Endodermal cell (in vitro differentiated cells): ENCODE data around the gene UBTF. TPM values are rescaled to one million over a fixed set of nuclear protein-coding genes. Genes with fewer than 3 reads are reported as not detected.
A peak's percentile ranks its signal among the peaks of the same experiment; 100 is the strongest.

Experiments used
- DNase-seq: peaks from one replicate; pipeline ENCODE4 v3.0.0-alpha.2; 2017
- H3K27ac ChIP-seq: 2 replicates; pipeline ENCODE4 v1.5.1; 2013; ENCODE audit warnings: mild to moderate bottlenecking, low read depth, low read length, moderate library complexity
- H3K27me3 ChIP-seq: 2 replicates; pipeline ENCODE4 v1.6.1; 2013; ENCODE audit warnings: mild to moderate bottlenecking, low read length, moderate library complexity; ENCODE audit not compliant: insufficient read depth, control insufficient read depth, poor library complexity, severe bottlenecking
- H3K36me3 ChIP-seq: 2 replicates; pipeline ENCODE4 v1.7.0; 2013; ENCODE audit warnings: mild to moderate bottlenecking, low read length, moderate library complexity; ENCODE audit not compliant: control insufficient read depth, insufficient read depth
- H3K4me1 ChIP-seq: one replicate; pipeline ENCODE4 v1.7.0; 2013; ENCODE audit warnings: low read length; ENCODE audit not compliant: control insufficient read depth, insufficient read depth
- H3K4me3 ChIP-seq: 2 replicates; pipeline ENCODE4 v1.5.1; 2013; ENCODE audit warnings: mild to moderate bottlenecking, low read length, moderate library complexity
- H3K9ac ChIP-seq: 2 replicates; pipeline ENCODE4 v1.6.1; 2013; ENCODE audit warnings: mild to moderate bottlenecking, low read length, moderate library complexity; ENCODE audit not compliant: poor library complexity, severe bottlenecking; ENCODE audit errors: extremely low read depth
- H3K9me3 ChIP-seq: 2 replicates; pipeline ENCODE4 v1.6.1; 2013; ENCODE audit warnings: mild to moderate bottlenecking, low read length, moderate library complexity; ENCODE audit not compliant: control insufficient read depth
- H3K27ac Mint-ChIP-seq: 2 replicates; pipeline ENCODE4 v1.8.0; 2020; ENCODE audit warnings: mixed read lengths
- H3K27me3 Mint-ChIP-seq: 2 replicates; pipeline ENCODE4 v1.8.0; 2021; ENCODE audit warnings: mild to moderate bottlenecking, mixed read lengths; ENCODE audit not compliant: insufficient read depth
- H3K36me3 Mint-ChIP-seq: 2 replicates; pipeline ENCODE4 v1.8.0; 2020; ENCODE audit warnings: low read depth, mixed read lengths
- H3K4me1 Mint-ChIP-seq: 2 replicates; pipeline ENCODE4 v1.8.0; 2020; ENCODE audit warnings: mixed read lengths
- H3K4me3 Mint-ChIP-seq: 2 replicates; pipeline ENCODE4 v1.8.0; 2020; ENCODE audit warnings: mild to moderate bottlenecking, moderate library complexity, mixed read lengths
- H3K9me3 Mint-ChIP-seq: 2 replicates; pipeline ENCODE4 v1.8.0; 2020; ENCODE audit warnings: mild to moderate bottlenecking, mixed read lengths
- WGBS, 2 experiments: methylation state at CpG; one replicate each; pipeline versions ENCODE4 v1.1.5 to v1.1.7; 2013; ENCODE audit warnings: missing lambda C conversion rate in 2 of 2, mixed read lengths in 1 of 2; ENCODE audit not compliant: insufficient coverage in 1 of 2, insufficient read length in 1 of 2; 5-methylcytosine and 5-hydroxymethylcytosine counted together
- total RNA-seq, 2 donors: library from RNA; stranded (reverse); fragmentation: NEBNext Ultra II Directional in 1 of 2; extraction: Animal tissue kit (Norgen Biotek cat#: 25700) in 1 of 2; gene quantifications; 2 replicates in 1 of 2; 3 replicates in 1 of 2; pipeline ENCODE4 v1.2.1, GENCODE V29; 2021
- TF ChIP-seq, protein P1 (sequence below): fragments of 200-600 bp; sonication (generic); conservative IDR thresholded peaks from 2 replicates; pipeline ENCODE4 v1.5.0; 2021; ENCODE audit warnings: antibody characterized with exemption, mild to moderate bottlenecking

UBTF gene
- total RNA-seq, 2 donors from 2014 or later = 62.0 to 89.9 TPM

DNA sequence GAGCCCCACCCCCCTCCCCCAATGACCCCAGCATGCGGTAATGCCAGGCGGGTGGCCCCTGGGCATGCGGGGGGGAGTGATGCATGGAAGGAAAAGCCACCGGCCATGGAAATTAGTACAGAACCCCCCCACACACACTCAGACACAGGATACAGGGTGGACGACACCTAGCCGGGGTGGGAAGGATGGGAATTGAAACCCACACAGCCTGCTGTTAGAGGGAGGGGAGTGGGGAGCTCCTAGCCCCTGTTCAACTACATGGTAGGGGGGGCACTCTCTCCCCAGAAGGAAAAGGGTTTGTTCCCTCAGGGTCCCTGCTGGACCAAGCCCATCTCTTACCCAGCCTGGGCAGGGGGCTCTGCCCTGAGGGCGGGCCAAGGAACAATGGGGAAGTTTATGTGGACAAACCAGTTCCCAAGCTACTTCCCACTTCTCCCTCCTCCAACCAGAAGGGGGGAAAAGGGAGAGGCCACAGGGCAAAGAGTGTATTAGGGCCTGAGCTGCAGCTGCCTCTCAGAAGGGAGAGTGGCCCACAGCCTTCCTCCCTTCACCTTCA lies 27.5 kb downstream of the UBTF start:
- Histone ChIP-seq H3K27ac (peak overlapping the region; percentile 60), H3K9me3 (no peaks in the 10 kb centered on the region), H3K36me3 (peaks cover 61% of the 10 kb centered on the region), H3K9ac (no peak overlapping the region), H3K4me3 (no peak overlapping the region), H3K27me3 (no peaks in the 10 kb centered on the region), H3K4me1 (peaks cover 6% of the 10 kb centered on the region)
- WGBS, 2 experiments = 82% methylated on average over 2 of the region's 7 CpGs; no CpG with 5 or more reads in 1 of the 2 experiments
- Mint-ChIP-seq H3K27ac (peak overlapping the region; percentile 72), H3K27me3 (no peaks in the 10 kb centered on the region), H3K4me1 (peaks cover 18% of the 10 kb centered on the region), H3K9me3 (no peaks in the 10 kb centered on the region), H3K36me3 (peaks cover 46% of the 10 kb centered on the region), H3K4me3 (no peak overlapping the region)
- TF ChIP-seq, protein P1, sequence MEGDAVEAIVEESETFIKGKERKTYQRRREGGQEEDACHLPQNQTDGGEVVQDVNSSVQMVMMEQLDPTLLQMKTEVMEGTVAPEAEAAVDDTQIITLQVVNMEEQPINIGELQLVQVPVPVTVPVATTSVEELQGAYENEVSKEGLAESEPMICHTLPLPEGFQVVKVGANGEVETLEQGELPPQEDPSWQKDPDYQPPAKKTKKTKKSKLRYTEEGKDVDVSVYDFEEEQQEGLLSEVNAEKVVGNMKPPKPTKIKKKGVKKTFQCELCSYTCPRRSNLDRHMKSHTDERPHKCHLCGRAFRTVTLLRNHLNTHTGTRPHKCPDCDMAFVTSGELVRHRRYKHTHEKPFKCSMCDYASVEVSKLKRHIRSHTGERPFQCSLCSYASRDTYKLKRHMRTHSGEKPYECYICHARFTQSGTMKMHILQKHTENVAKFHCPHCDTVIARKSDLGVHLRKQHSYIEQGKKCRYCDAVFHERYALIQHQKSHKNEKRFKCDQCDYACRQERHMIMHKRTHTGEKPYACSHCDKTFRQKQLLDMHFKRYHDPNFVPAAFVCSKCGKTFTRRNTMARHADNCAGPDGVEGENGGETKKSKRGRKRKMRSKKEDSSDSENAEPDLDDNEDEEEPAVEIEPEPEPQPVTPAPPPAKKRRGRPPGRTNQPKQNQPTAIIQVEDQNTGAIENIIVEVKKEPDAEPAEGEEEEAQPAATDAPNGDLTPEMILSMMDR = no peak
- peak; percentile 85 for DNase-seq

DNA sequence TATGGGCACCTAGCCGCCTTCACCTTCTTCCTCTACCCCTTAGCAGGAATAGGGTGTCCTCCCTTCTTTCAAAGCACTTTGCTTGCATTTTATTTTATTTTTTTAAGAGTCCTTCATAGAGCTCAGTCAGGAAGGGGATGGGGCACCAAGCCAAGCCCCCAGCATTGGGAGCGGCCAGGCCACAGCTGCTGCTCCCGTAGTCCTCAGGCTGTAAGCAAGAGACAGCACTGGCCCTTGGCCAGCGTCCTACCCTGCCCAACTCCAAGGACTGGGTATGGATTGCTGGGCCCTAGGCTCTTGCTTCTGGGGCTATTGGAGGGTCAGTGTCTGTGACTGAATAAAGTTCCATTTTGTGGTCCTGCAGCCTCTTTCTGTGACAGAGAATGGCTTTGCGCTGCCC lies 28.1 kb downstream of the UBTF start:
- Histone ChIP-seq H3K9me3 (no peaks in the 10 kb centered on the region), H3K4me3 (no peak overlapping the region), H3K27ac (no peak overlapping the region), H3K4me1 (peaks cover 6% of the 10 kb centered on the region), H3K36me3 (peaks cover 55% of the 10 kb centered on the region), H3K9ac (no peak overlapping the region), H3K27me3 (no peaks in the 10 kb centered on the region)
- Mint-ChIP-seq H3K4me3 (no peak overlapping the region), H3K4me1 (peaks cover 16% of the 10 kb centered on the region), H3K9me3 (no peaks in the 10 kb centered on the region), H3K36me3 (peaks cover 41% of the 10 kb centered on the region), H3K27ac (peak overlapping the region; percentile 72), H3K27me3 (no peaks in the 10 kb centered on the region)
- 94 to 96% methylated on average over 4 to 5 of the region's 5 CpGs for WGBS, 2 experiments
- TF ChIP-seq, protein P1 = no peak
- DNase-seq = no peak

DNA sequence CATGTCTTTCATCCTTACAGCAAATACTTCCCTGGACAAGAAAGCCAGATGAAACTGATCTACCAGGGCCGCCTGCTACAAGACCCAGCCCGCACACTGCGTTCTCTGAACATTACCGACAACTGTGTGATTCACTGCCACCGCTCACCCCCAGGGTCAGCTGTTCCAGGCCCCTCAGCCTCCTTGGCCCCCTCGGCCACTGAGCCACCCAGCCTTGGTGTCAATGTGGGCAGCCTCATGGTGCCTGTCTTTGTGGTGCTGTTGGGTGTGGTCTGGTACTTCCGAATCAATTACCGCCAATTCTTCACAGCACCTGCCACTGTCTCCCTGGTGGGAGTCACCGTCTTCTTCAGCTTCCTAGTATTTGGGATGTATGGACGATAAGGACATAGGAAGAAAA lies 29.0 kb downstream of the UBTF start:
- H3K27me3 Mint-ChIP-seq = no peaks in the 10 kb centered on the region
- Histone ChIP-seq H3K36me3 (peaks cover 48% of the 10 kb centered on the region), H3K27ac (no peak overlapping the region), H3K9ac (no peak overlapping the region), H3K4me3 (no peak overlapping the region), H3K9me3 (no peaks in the 10 kb centered on the region), H3K27me3 (no peaks in the 10 kb centered on the region), H3K4me1 (peaks cover 6% of the 10 kb centered on the region)
- H3K4me3 Mint-ChIP-seq = no peak overlapping the region
- TF ChIP-seq, protein P1 = no peak
- peaks cover 15% of the 10 kb centered on the region for H3K4me1 Mint-ChIP-seq
- H3K36me3 Mint-ChIP-seq = peaks cover 34% of the 10 kb centered on the region
- no peak for DNase-seq
- peak overlapping the region; percentile 72 for H3K27ac Mint-ChIP-seq
- no peaks in the 10 kb centered on the region for H3K9me3 Mint-ChIP-seq
- WGBS, 2 experiments = 94 to 97% methylated on average over 5 to 10 of the region's 10 CpGs
